NAMALWA (cell line): ENCODE data around the gene TMEM52.

Experiments used
- DNase-seq: peaks from one replicate; pipeline ENCODE4 v3.0.0-alpha.2; 2015; ENCODE audit warnings: low spot score

Gene TMEM52

GRCh38 chr1:1918901-1919303, at the start of gene TMEM52:
TSS of gene TMEM52 (minus strand) at chr1:1919279. CDS start at chr1:1919265, 14 bp downstream.
- no peak for DNase-seq

- no peak for DNase-seq
Measured at GRCh38 chr1:1967879-1968278, 48.8 kb upstream of the TMEM52 start.

GRCh38 chr1:1967151-1967550, 48.1 kb upstream of the TMEM52 start:
- no peak for DNase-seq

GRCh38 chr1:1966071-1966740, 47.1 kb upstream of the TMEM52 start:
- DNase-seq = no peak

GRCh38 chr1:1965546-1965945, 46.5 kb upstream of the TMEM52 start:
- DNase-seq = no peak

- DNase-seq = no peak
Measured at GRCh38 chr1:1964811-1965210, 45.7 kb upstream of the TMEM52 start.

GRCh38 chr1:1963570-1963969, 44.5 kb upstream of the TMEM52 start:
- DNase-seq = no peak

- DNase-seq = no peak
Measured at GRCh38 chr1:1962752-1963151, 43.7 kb upstream of the TMEM52 start.

- DNase-seq = no peak
Measured at GRCh38 chr1:1960480-1961196, 41.6 kb upstream of the TMEM52 start.

- peak; percentile 88 for DNase-seq
Measured at GRCh38 chr1:1959840-1960479, 40.9 kb upstream of the TMEM52 start.

GRCh38 chr1:1959459-1959839, 40.4 kb upstream of the TMEM52 start:
- DNase-seq = no peak

- no peak for DNase-seq
Measured at GRCh38 chr1:1958071-1958541, 39.0 kb upstream of the TMEM52 start.

GRCh38 chr1:1957533-1957961, 38.5 kb upstream of the TMEM52 start:
- no peak for DNase-seq

- DNase-seq = no peak
Measured at GRCh38 chr1:1956586-1957532, 37.8 kb upstream of the TMEM52 start.

- no peak for DNase-seq
Measured at GRCh38 chr1:1956101-1956500, 37.0 kb upstream of the TMEM52 start.

- DNase-seq = no peak
Measured at GRCh38 chr1:1955621-1956094, 36.6 kb upstream of the TMEM52 start.

GRCh38 chr1:1954831-1955441, 35.9 kb upstream of the TMEM52 start:
- DNase-seq = peak; percentile 41

GRCh38 chr1:1954015-1954414, 34.9 kb upstream of the TMEM52 start:
- no peak for DNase-seq

GRCh38 chr1:1950940-1951339, 31.9 kb upstream of the TMEM52 start:
- no peak for DNase-seq

GRCh38 chr1:1948783-1949182, 29.7 kb upstream of the TMEM52 start:
- no peak for DNase-seq

- DNase-seq = no peak
Measured at GRCh38 chr1:1947493-1947892, 28.4 kb upstream of the TMEM52 start.
